Keratinocyte (primary cell): ENCODE measurements around the gene OR6C4. TPM values are rescaled to one million over a fixed set of nuclear protein-coding genes. Genes with fewer than 3 reads are reported as not detected.
"Not testable (repeated sequence)": the region's sequence is repeated elsewhere in the genome, so short reads cannot be mapped to it uniquely, and the experiment has no call there.

Source experiments
- DNase-seq: peaks from one replicate; pipeline ENCODE4 v3.0.0-alpha.2; 2011; ENCODE audit warnings: low read depth, missing footprints, low spot score
- FAIRE-seq: peaks from 2 replicates; lab custom pipeline; 2011; peaks lifted over from hg19 to GRCh38; lab: Jason Lieb, UNC
- H2AFZ ChIP-seq: 2 replicates; pipeline ENCODE4 v1.6.0; 2012; ENCODE audit warnings: low read length, control low read depth, inconsistent platforms; ENCODE audit not compliant: control insufficient read depth
- H3K27ac ChIP-seq: 2 replicates; pipeline ENCODE4 v1.5.1; 2011; ENCODE audit warnings: low read length; ENCODE audit not compliant: control insufficient read depth, insufficient read depth
- H3K27me3 ChIP-seq: 3 replicates; pipeline ENCODE4 v1.6.0; 2011; ENCODE audit warnings: low read length; ENCODE audit not compliant: control insufficient read depth, insufficient read depth; ENCODE audit errors: extremely low read depth
- H3K36me3 ChIP-seq, 2 experiments: 2 replicates in 1 of 2; 3 replicates in 1 of 2; pipeline ENCODE4 v1.5.1; 2011; ENCODE audit warnings: low read length in 2 of 2, mild to moderate bottlenecking in 1 of 2; ENCODE audit not compliant: control insufficient read depth in 2 of 2, insufficient read depth in 2 of 2; ENCODE audit errors: extremely low read depth in 1 of 2
- H3K4me1 ChIP-seq: 3 replicates; pipeline ENCODE4 v1.5.1; 2011; ENCODE audit warnings: low read length; ENCODE audit not compliant: control insufficient read depth, insufficient read depth; ENCODE audit errors: extremely low read depth
- H3K4me2 ChIP-seq: 3 replicates; pipeline ENCODE4 v1.6.0; 2011; ENCODE audit warnings: low read depth, low read length; ENCODE audit not compliant: control insufficient read depth, insufficient read depth; ENCODE audit errors: extremely low read depth
- H3K4me3 ChIP-seq, 3 experiments: fragments of 200-600 bp in 1 of 3; sonication (generic) in 1 of 3; 2 replicates in 2 of 3; 3 replicates in 1 of 3; pipeline ENCODE4 v1.5.1; 2011 to 2016; ENCODE audit warnings: low read length in 3 of 3, mild to moderate bottlenecking in 3 of 3, control low read depth in 2 of 3, inconsistent platforms in 1 of 3, low read depth in 1 of 3, mixed read lengths in 1 of 3, mixed run types in 1 of 3, moderate library complexity in 1 of 3; ENCODE audit not compliant: control insufficient read depth in 2 of 3, insufficient read depth in 2 of 3; ENCODE audit errors: extremely low read depth in 1 of 3
- H3K79me2 ChIP-seq: 2 replicates; pipeline ENCODE4 v1.6.0; 2012; ENCODE audit warnings: low read length; ENCODE audit not compliant: control insufficient read depth, insufficient read depth
- H3K9ac ChIP-seq: 3 replicates; pipeline ENCODE4 v1.6.0; 2011; ENCODE audit warnings: low read length; ENCODE audit not compliant: control insufficient read depth, insufficient read depth; ENCODE audit errors: extremely low read depth
- H3K9me1 ChIP-seq: 3 replicates; pipeline ENCODE4 v1.6.0; 2011; ENCODE audit warnings: low read length; ENCODE audit not compliant: control insufficient read depth, insufficient read depth; ENCODE audit errors: extremely low read depth
- H3K9me3 ChIP-seq: 2 replicates; pipeline ENCODE4 v1.5.1; 2012; ENCODE audit warnings: low read depth, low read length; ENCODE audit not compliant: control insufficient read depth
- H4K20me1 ChIP-seq: 3 replicates; pipeline ENCODE4 v1.6.0; 2011; ENCODE audit warnings: low read length; ENCODE audit not compliant: control insufficient read depth, insufficient read depth; ENCODE audit errors: extremely low read depth
- CTCF ChIP-seq, 3 experiments: IDR thresholded peaks in 1 of 3; conservative IDR thresholded peaks in 1 of 3; optimal IDR thresholded peaks in 1 of 3; 2 replicates in 2 of 3; 3 replicates in 1 of 3; pipeline versions ENCODE3 to v1.5.1; 2011; ENCODE audit warnings: low read length in 3 of 3, mild to moderate bottlenecking in 3 of 3, moderate library complexity in 2 of 3, control low read depth in 1 of 3, inconsistent platforms in 1 of 3; ENCODE audit not compliant: insufficient read depth in 2 of 3; ENCODE audit errors: extremely low read depth in 1 of 3
- EZH2 ChIP-seq: IDR thresholded peaks from one replicate; pipeline ENCODE4 v1.6.1; 2012; ENCODE audit warnings: inconsistent platforms, mild to moderate bottlenecking, low read length, moderate library complexity
- dilution Hi-C: fragments of 300-500 bp; cut with MboI; formaldehyde crosslinking; loops from one replicate; pipeline ENCODE4 v1.7.0; 2020; ENCODE audit warnings: low sequenced_read_pairs; ENCODE audit not compliant: extremely low pct_ligation_motif_present
- polyA plus RNA-seq, 5 experiments: library from polyadenylated mRNA; depleted of rRNA in 3 of 5; stranded (reverse) in 3 of 5; stranded (forward) in 1 of 5; unstranded in 1 of 5; fragments of >200 nt; gene quantifications; 1 replicate in 1 of 5; 2 replicates in 3 of 5; 3 replicates in 1 of 5; pipeline versions ENCODE4 v1.2.1 to v1.2.3, GENCODE V29; 2011 to 2012; ENCODE audit warnings: missing spikeins in 2 of 5, low read depth in 1 of 5, low replicate concordance in 1 of 5

OR6C4 gene
- polyA plus RNA-seq, 1 donor (not counting 4 experiments of a cell fraction or from before 2014, with no cell fraction given): not detected

GRCh38 chr12:55554296-55554695 lies 4.9 kb downstream of the OR6C4 start:
- no peak overlapping the region for H3K4me3 ChIP-seq
- no peaks in the 10 kb centered on the region for H3K9me1 ChIP-seq
- H3K4me1 ChIP-seq: no peaks in the 10 kb centered on the region
- H3K9ac ChIP-seq: no peak overlapping the region
- H3K36me3 ChIP-seq: no peaks in the 10 kb centered on the region
- no peaks in the 10 kb centered on the region for H4K20me1 ChIP-seq
- dilution Hi-C loops: no loop called here
- no peaks in the 10 kb centered on the region for H3K9me3 ChIP-seq
- no peaks in the 10 kb centered on the region for H3K79me2 ChIP-seq
- no peak for TF ChIP-seq EZH2
- TF ChIP-seq CTCF (optimal IDR thresholded peaks at IDR 0.05 in 1 of 3, IDR thresholded peaks at IDR 0.05 in 1 of 3, conservative IDR thresholded peaks at IDR 0.05 in 1 of 3; ENCODE audit: extremely low read depth in 1 of 3, insufficient read depth in 2 of 3, low read length in 3 of 3): no peak
- H2AFZ ChIP-seq: no peak overlapping the region
- DNase-seq: no peak
- H3K27ac ChIP-seq: no peak overlapping the region
- no peak overlapping the region for H3K4me2 ChIP-seq
- no peak for FAIRE-seq
- H3K27me3 ChIP-seq: no peaks in the 10 kb centered on the region

GRCh38 chr12:55570060-55570459 lies 20.7 kb downstream of the OR6C4 start:
- H3K4me1 ChIP-seq, dilution Hi-C loops, H3K27me3 ChIP-seq, H3K36me3 ChIP-seq, H3K79me2 ChIP-seq, H3K9me1 ChIP-seq, DNase-seq, H4K20me1 ChIP-seq, H3K9ac ChIP-seq, H3K27ac ChIP-seq, FAIRE-seq, H3K4me3 ChIP-seq, H2AFZ ChIP-seq, H3K9me3 ChIP-seq, H3K4me2 ChIP-seq: not testable (repeated sequence)

GRCh38 chr12:55570689-55571088 lies 21.3 kb downstream of the OR6C4 start:
- H3K9me3 ChIP-seq, H3K36me3 ChIP-seq, H3K9ac ChIP-seq, H3K79me2 ChIP-seq, dilution Hi-C loops, H2AFZ ChIP-seq, FAIRE-seq, H3K4me3 ChIP-seq, DNase-seq, H3K4me1 ChIP-seq, H4K20me1 ChIP-seq, H3K27ac ChIP-seq, H3K4me2 ChIP-seq, H3K27me3 ChIP-seq, H3K9me1 ChIP-seq: not testable (repeated sequence)
